GM19324 (cell line): ENCODE results near the gene NT5DC1.
A peak's percentile ranks its signal among the peaks of the same experiment; 100 is the strongest.

Experiments
- ATAC-seq: cut with Tn5 transposase; IDR thresholded peaks from one replicate; pipeline ENCODE4 v1.9.1; 2021; ENCODE audit warnings: mild to moderate bottlenecking, moderate library complexity; ENCODE audit not compliant: unreplicated experiment, low FRiP score

Gene NT5DC1

DNA sequence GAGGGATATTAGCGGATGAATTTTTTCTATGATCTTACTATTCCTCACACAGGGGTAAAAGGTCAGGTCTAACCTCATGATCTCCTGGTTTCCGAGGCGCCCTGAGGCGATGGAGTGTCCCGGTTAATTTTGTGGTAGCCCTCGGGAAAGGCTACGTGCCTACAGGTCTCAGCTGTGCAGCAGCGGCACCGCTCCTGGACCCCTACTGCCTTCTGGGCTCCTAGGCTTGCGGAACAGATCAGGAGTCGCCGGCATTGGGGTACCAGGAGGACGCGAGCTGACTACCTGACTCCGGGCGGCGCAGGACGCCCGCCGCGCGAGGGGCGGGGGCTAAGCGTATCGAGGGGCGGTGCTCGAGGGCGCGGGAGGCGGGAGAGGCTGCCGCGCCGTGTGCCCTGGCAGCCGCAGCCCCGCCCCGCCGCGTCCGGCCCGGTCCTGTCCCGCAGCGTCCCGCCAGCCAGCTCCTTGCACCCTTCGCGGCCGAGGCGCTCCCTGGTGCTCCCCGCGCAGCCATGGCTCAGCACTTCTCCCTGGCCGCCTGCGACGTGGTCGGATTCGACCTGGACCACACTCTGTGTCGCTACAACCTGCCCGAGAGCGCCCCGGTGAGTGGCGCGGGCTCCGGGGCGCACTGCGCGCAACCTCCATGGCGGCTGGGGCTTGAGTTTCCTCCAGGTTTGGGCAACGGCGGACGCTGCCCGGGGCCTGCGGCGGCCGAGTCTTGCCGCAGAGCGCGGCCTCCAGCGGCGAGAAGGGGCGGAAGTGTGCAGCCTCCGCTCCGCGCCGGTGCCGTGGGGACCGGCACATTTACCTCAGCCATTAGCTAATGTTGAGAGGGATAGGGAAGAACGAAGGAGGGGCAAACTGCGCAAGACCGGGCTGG is at the start of gene NT5DC1:
Gene NT5DC1 (plus strand): TSS at position 435 of the 883 bp plus-strand sequence. CDS start 78 bp downstream, at position 513.
- peak; percentile 94 for ATAC-seq

DNA sequence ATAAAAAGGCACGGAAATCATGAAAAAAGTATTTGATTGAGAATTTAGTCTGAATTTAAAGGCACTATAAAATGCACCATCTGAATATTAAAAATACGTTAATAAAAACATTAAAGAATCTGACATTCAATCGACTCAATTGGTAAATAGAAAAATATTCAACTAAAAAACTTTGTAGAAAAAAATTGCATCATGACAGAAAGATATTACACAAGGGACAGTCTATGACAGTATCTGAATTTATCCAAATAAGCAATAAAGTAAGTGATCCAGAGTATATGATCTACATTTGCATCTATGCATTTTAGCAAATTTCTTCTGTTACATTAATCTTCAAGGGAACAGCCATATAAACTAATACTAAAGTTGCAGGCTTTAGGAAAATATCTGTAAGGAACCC is 49.4 kb upstream of the NT5DC1 start:
- no peak for ATAC-seq

DNA sequence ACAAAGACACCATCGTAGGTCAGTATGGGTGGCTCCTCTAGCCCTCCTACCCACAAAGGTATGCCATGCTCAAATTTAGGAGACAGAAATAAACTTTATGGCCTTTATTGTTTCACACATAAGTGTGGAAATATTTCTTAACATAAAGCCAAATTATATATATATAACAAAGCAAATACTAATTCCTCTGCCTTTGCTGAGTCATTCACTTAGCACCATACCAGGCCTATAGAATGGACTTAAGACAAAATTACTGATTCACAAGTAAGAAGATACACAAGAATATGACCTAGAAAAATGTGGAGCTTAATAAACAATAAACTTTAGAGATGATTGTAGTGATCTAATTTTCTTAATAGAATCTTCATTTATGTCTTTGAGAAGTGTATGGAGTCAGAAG is 45.1 kb upstream of the NT5DC1 start:
- ATAC-seq, result no peak

DNA sequence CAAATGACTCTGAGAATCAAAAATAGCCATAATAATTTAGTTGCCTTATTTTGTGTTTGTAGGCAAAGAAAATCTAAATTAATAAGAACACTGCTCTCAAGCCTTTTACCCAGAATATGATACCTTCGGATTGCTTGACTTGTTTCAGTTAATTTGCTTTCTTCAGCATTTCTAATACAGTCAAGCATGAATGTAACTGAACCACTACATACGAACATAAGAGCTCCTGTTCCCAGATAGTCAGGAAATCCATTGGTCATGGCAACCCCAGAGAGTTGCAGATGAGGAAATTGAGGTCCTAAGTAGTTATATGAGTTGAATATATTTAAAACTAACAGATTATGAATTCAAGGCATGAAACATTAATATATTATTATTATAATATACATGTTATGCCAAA is 42.9 kb upstream of the NT5DC1 start:
- no peak for ATAC-seq

DNA sequence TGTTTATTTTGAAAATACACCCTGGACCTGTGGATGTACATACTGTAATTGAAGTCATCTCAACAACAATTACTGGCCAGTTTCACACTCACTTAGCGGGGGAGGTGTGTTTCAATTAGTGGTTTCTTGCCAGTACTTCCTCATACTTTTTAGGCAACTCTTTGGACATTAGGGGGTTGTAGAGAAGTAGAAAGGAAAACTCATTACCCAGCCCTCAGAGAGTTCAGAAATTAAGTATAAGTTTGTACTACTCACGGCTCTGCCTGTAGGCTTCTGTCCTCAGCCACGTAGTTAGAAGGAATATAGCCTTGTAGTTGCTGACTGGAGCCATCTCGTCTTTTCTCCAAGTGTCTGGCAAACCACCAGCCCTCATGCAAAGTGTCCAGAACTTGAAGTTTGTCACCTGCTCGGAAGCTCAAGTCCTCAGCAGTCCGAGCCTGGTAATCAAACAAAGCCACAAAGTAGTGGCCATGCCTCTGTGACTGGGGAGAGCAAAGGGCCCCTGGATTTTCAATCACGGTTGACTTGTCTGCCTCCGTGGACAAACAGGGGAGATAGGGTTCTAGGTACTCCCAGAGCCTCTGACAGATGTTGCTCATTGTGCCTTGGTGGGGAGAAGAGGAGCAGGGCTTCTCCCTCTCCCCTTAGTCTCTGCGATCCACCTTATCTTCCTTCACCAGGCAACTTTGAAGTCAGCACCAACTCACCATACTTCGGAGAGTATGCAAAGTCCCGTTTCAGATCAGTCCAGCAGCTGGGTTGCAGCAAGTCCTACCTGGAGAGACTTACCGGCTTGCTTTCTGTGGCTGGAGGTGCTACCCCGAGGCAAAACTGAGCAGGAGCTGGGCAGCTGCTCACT is 40.7 kb upstream of the NT5DC1 start:
- peak; percentile 70 for ATAC-seq

DNA sequence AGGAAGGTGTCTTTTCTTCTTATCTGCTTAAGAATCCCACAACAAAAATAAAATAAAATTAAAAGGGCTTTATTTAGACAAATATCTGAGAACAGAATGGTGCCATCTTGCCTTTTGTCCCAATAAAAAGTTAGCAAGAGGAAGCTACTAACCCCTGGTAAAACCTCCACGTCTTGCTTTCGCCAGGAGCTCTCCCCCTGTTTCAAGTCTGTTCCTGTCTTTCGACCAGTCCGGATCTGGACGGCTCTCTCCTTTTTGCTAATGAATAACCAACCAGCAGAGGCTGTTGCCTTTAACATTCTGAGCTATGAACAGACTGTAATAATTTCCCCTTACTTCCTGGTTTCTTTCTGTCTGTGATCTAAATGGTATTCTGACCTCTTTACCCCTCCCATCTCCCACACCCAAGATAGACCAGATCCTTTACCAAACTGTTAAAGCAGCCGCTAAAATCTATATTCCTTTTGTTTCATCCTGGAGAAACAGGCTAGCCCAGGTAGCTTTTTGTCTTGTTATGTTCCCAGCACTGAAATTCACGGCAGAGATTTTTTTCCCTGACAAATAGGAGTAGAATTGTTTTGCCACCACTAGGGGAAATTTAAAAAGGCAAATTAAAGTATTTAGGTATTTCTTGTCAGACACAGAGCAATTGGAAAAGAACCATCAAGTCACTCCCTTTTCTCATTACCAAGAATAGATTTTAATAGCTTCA is 39.9 kb upstream of the NT5DC1 start, which contains the start of gene FRK:
Gene FRK (minus strand): TSS at position 320 of the 712 bp plus-strand sequence. CDS start 580 bp downstream, outside the sequence.
- peak; percentile 60 for ATAC-seq

DNA sequence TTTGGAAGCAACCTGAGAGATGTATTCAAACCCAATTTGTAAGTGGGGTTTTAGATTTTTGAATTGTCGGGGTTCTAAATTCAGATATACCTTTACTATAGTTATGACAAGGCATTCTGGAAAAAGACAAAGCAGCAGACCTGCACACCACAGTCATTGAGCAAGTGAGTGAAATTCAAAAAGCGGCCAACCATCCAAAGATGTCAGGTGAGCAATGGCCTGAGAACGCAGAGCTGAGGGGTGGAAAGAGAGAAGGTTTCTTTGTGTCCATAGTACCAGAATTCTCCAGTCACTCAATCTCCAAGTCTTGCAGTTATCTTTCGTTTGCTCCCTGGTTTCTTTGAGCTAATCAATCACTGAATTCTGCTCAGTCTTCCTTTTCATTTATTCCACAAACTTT is 38.2 kb upstream of the NT5DC1 start:
- ATAC-seq, result no peak

DNA sequence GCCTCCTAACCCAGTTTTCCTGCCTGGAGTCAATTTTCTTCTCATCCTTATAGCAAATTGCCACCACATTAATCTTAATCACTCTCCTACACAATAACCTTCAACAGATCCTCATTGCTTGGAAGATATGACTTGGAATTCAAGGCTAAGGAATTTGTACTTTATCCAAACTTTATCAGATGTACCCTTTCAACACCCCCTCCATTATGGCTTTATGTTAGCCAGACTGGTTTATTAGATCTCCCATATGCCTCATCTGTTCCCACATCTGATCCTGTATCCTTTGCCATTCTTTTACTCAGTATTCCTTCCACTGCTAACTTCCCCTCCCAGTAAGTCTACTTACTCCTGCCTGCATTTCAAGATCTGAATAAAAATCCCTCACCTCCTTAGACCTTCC is 36.0 kb upstream of the NT5DC1 start:
- ATAC-seq, result no peak

DNA sequence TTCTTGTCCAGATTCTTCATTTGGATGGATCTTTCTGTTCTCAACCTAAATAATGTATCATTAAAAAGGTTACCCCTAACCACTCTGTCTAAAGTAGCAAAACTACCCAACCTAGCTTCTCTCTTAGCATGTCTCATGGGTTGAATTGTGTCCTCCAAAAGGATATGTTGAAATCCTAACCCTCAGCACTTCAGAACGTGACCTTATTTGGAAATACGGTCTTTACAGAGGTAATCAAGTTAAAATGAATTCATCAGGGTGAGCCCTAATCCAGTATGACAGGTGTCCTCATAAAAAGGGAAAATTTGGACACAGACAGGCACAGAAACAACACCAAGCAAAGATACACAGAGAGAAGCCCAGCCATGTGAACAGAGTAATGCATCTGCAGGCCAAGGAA is 33.9 kb upstream of the NT5DC1 start:
- ATAC-seq, result no peak

DNA sequence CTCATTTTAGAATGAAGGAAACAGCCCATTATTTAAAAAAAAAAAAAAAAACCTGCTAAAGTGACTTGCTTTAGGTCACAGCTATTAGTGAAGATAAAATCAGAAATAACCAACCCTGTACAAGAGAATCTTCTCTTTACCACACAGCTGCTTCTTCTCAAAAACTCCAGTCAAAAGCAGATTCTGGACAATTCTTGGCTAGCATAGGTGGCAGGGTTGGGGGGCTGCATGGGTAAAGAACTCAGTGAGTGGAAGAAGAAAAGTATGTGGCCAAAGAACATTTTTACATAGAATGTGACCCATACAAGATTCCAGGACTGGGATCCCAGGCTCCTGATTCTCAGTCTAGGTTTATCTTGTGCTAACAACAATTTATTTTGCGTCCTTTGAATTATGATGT is 30.6 kb upstream of the NT5DC1 start:
- ATAC-seq, result no peak

DNA sequence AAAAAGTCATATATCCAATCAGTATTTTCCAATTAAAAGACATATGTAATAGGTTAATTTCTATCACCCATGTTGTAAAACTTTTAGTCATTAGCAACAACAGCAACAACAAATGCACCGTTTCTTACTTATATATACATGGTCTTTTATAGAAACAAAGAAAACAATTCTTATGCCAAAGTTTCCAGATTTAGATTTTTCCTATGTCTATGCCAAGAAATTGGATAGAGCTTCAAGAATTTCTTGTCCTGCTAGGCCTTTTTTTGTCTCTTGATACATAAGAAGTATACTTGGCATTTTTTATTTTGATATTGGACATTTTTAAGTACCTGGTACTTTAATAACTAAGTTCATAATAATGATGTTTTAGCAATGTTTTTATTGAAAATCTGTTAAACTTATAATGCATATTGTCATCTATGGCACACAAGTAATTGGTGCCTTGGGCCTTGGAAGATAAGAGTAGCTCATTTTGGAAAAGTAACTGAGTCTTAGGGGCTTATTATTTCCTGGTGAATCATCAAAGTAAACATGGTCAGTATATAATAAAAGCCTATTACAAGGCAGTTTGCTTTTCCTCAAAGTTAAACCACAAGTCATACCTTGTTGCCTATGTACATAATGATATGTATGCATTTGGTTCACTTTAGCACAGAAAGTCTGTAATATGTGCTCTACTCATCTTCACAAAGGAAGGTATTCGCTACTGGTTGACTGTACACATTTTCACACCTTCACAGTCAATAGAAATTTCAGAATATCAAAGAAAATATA is 29.9 kb upstream of the NT5DC1 start:
- ATAC-seq, result no peak

DNA sequence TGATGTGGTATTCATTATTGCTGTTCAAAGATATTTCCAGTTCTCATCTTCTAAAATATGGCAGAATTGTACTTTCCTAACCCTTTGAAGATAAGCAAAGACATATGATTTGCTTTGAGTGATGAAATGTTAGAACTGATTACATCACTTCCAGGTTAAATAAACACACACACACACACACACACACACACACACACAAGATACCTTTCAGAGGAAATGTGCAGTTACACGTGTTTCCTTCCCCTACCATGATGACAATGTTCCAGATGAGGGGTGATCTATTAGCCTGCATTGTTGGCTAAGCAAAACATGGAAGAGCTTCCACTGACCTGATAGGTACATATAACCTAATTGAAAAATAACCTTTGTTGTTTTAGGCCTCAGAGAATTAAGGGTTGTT is 28.3 kb upstream of the NT5DC1 start:
- ATAC-seq, result no peak

DNA sequence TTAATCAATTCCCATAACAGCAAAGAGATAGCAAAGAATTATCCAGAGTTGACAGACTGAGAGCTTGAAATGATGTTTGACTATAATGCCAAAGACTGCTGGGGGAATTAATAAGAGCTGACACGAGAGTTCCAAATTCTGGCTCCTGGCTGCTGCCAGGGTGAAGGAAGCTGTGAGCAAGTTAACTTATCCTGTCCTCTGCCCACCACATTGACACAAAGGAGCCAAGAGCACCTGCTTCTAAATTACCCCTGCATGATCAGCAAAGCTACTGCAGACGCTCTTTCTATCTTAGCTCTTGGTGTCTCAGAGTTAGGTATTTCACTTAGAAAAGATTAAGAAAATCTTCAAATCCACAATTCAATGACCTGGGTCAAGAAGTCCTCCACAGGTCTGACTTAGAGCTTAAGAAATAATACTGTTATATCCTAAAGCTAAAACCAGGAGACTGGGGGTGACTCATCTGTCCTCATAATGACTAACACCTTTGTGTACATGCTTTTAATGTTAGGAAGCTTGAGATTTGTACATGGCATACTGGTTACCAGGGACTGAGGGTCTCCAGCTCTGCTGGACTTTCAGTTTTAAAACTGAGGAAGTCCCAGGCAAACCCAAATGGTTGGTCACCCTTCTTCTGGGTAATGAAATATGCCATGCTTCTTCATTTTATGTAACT is 26.8 kb upstream of the NT5DC1 start:
- no peak for ATAC-seq

DNA sequence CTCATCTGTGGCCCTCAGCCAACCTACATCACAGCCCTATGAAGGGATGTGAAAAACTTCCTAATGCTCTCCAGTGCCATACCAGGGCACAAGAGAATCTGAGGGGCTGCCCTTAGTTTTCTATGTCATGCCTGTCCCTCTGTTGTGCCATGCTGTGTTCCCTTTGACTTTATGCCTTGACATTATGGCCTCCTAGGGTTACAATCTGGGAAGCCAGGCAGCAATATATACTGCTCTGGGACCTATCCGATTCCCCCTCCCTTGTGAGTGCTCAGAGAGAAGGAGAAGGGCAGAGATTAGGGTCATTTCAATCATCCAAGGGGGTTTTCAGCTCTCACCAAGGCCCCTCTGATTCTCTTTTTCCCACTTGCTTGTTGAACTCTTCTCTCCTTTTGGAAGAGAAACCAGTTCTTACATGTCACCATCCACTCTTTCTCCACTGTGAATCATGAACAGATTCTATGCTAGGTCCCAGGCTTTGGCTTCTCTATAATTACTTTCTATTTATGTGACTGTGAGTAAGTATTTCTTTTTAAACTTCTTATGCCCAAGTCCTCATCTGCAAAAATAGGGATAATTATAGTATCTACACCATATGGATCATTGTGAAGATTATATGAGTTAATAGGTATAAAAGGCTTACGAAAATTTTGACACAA is 25.8 kb upstream of the NT5DC1 start:
- ATAC-seq, result no peak

DNA sequence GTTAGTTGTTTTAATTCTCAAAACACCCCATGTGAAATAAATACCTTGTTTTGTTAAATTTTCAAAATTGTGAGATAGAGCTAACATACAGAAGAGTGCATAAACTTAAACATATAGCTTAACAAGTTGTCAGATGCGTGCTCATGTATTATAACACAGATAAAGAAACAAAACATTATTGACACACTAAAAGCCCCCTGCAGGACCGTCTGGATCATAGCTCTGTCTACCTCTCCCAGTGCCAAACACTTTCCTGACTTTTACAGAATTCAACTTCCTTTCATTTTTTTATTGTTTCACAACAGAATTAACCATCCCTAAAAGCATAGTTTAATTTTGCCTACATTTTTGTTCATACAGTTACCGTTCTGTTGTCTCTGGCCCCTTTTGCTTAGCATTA is 22.1 kb upstream of the NT5DC1 start:
- ATAC-seq, result no peak

DNA sequence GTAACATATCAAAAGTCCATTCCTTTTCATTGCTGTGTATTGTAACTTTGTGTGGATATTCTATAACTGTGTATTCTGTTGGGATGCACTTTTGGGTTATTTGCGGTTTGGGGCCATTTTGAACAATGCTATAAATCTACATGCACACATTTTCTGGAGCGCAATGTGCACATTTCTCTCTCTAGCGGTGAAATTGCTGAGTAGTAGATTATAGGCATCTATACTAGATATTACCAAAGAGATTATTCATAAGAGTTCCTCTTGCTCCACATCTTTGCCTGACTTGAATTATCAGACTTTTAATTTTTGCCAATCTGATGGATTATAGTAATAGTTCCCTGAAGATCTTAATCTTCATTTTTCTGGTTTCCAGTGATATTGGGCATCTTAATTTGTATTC is 21.7 kb upstream of the NT5DC1 start:
- no peak for ATAC-seq

DNA sequence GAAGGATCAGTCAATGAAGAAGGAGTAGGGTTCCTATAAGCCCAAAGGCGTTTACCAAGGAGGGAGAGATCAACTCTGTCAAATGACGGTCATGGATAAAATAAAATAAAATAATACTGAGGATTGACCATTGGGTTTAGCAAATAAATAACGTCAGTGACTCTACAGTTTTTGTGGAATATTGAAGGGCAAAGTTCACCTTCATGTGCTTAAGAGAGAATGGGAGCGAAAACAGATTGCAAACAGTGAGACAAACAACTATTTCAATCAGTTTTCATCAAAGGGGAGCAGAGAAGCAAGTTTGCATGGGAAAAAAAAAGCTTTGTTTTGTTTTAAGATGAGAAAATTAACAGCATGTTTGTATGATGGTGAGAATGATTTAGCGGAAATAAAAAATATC is 17.6 kb upstream of the NT5DC1 start:
- ATAC-seq, result no peak

DNA sequence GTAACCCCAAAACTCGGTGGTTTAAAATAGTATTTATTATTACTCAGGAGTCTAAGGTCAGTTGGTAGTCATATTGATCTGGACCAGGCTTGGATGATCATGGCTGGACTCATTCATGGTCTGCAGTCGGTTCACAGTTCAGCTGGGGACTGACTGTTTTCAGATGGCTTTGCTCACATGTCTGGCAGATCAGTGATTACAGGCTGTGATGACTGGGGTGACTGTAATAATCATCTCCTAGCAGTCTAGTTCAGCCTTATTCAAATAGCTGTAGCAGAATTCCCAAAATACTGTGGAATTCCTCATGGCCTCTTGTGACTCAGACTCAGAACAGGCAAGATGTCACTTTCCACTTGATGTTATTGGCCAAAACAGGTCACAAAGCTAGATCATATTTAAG is 16.4 kb upstream of the NT5DC1 start:
- no peak for ATAC-seq

DNA sequence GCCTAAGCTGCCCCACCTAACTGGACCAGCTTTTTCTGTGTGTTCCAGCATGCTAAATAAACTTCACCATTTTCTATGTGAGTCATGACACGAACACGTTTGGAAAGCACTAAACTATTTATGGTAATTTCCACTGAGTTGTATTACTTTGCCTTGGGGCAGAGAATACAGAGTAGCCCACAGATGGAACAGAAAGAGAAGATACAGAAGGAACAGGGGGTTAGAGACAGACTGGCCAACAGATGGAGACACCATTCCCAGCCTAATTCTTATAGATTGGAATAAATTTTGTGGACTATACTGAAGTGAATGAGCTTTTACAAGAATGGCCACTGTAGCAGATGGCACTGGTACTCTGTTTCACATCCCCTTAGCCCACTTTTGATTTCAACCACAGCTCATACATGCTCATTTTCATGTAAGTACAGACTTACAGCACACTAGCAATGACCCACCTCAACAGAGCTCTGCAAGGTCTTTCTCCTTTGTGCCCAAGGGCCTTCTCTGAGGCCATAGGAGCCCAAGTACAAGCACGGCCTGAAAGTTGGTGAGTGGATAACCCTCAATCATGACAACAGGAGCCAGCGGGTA is 13.1 kb upstream of the NT5DC1 start:
- peak; percentile 99 for ATAC-seq
